CD14-positive monocyte (primary cell): ENCODE measurements around the gene FAM83B. TPM values are rescaled to one million over a fixed set of nuclear protein-coding genes. Genes with fewer than 3 reads are reported as not detected.

Experiments
- DNase-seq, 3 donors: peaks; one replicate each; pipeline ENCODE4 v3.0.0-alpha.2; 2011 to 2022
- H2AFZ ChIP-seq: 2 replicates; pipeline ENCODE4 v1.6.0; 2012; ENCODE audit warnings: mild to moderate bottlenecking, low read depth, low read length, inconsistent platforms; ENCODE audit not compliant: insufficient read depth, poor library complexity, severe bottlenecking
- H3K27ac ChIP-seq, 2 donors: 1 replicate in 1 of 2; 2 replicates in 1 of 2; pipeline ENCODE4 v1.5.1; 2012 to 2013; ENCODE audit warnings: low read length in 2 of 2, control low read depth in 1 of 2, inconsistent platforms in 1 of 2, low read depth in 1 of 2, mild to moderate bottlenecking in 1 of 2
- H3K27me3 ChIP-seq, 2 donors: one replicate each; pipeline versions ENCODE4 v1.6.0 to v1.6.1; 2011 to 2013; ENCODE audit warnings: low read length in 2 of 2; ENCODE audit not compliant: control insufficient read depth in 2 of 2, insufficient read depth in 2 of 2
- H3K36me3 ChIP-seq, 2 donors: replicated peaks in 1 of 2; 1 replicate in 1 of 2; 2 replicates in 1 of 2; pipeline versions ENCODE4 v1.5.1 to v1.6.1; 2012 to 2013; ENCODE audit warnings: low read length in 2 of 2, control low read depth in 1 of 2, inconsistent platforms in 1 of 2, mild to moderate bottlenecking in 1 of 2; ENCODE audit not compliant: insufficient read depth in 2 of 2, control insufficient read depth in 1 of 2
- H3K4me1 ChIP-seq, 2 donors: 1 replicate in 1 of 2; 2 replicates in 1 of 2; pipeline versions ENCODE4 v1.5.1 to v1.6.1; 2012 to 2013; ENCODE audit warnings: low read length in 2 of 2, control low read depth in 1 of 2, inconsistent platforms in 1 of 2, mild to moderate bottlenecking in 1 of 2, moderate library complexity in 1 of 2; ENCODE audit not compliant: insufficient read depth in 2 of 2, control insufficient read depth in 1 of 2
- H3K4me2 ChIP-seq: replicated peaks from 2 replicates; pipeline ENCODE3; 2012; ENCODE audit warnings: low read length, moderate library complexity, mild to moderate bottlenecking; ENCODE audit not compliant: poor library complexity, severe bottlenecking; ENCODE audit errors: extremely low read depth
- H3K4me3 ChIP-seq, 3 experiments: fragments of 200-600 bp in 1 of 3; sonication (generic) in 1 of 3; replicated peaks in 1 of 3; 1 replicate in 2 of 3; 2 replicates in 1 of 3; pipeline ENCODE4 v1.5.1; 2011 to 2013; ENCODE audit warnings: low read length in 3 of 3, mild to moderate bottlenecking in 3 of 3, control low read depth in 2 of 3, low read depth in 2 of 3, inconsistent platforms in 1 of 3, moderate library complexity in 1 of 3
- H3K79me2 ChIP-seq: 2 replicates; pipeline ENCODE4 v1.6.0; 2012; ENCODE audit warnings: mild to moderate bottlenecking, control low read depth, inconsistent platforms, low read length, moderate library complexity; ENCODE audit not compliant: insufficient read depth
- H3K9ac ChIP-seq: 2 replicates; pipeline ENCODE4 v1.6.0; 2017; ENCODE audit warnings: low read length, mild to moderate bottlenecking; ENCODE audit not compliant: insufficient read depth, poor library complexity, severe bottlenecking
- H3K9me3 ChIP-seq, 2 donors: replicated peaks in 1 of 2; 1 replicate in 1 of 2; 2 replicates in 1 of 2; pipeline versions ENCODE4 v1.5.1 to v1.6.1; 2012 to 2013; ENCODE audit warnings: low read length in 2 of 2, control low read depth in 1 of 2; ENCODE audit not compliant: control insufficient read depth in 1 of 2, insufficient read depth in 1 of 2
- H4K20me1 ChIP-seq: 2 replicates; pipeline ENCODE4 v1.6.0; 2012; ENCODE audit warnings: mild to moderate bottlenecking, low read length, control low read depth, moderate library complexity; ENCODE audit not compliant: insufficient read depth
- H3K27ac Mint-ChIP-seq, 7 donors: one replicate each; pipeline ENCODE4 v1.8.0; 2020; ENCODE audit warnings: mild to moderate bottlenecking in 7 of 7, mixed read lengths in 7 of 7, moderate library complexity in 6 of 7, inconsistent platforms in 2 of 7
- H3K27me3 Mint-ChIP-seq, 3 donors: one replicate each; pipeline ENCODE4 v1.8.0; 2021 to 2022; ENCODE audit warnings: low read depth in 3 of 3, mild to moderate bottlenecking in 3 of 3, mixed read lengths in 3 of 3, moderate library complexity in 3 of 3, inconsistent platforms in 1 of 3
- H3K36me3 Mint-ChIP-seq, 2 donors: one replicate each; pipeline ENCODE4 v1.8.0; 2020; ENCODE audit warnings: mixed read lengths in 2 of 2, inconsistent platforms in 1 of 2, mild to moderate bottlenecking in 1 of 2
- H3K4me1 Mint-ChIP-seq: one replicate; pipeline ENCODE4 v1.8.0; 2020; ENCODE audit warnings: mild to moderate bottlenecking, mixed read lengths
- H3K4me3 Mint-ChIP-seq, 2 donors: one replicate each; pipeline ENCODE4 v1.8.0; 2020; ENCODE audit warnings: mild to moderate bottlenecking in 2 of 2, mixed read lengths in 2 of 2, moderate library complexity in 1 of 2
- H3K9me3 Mint-ChIP-seq, 7 donors: one replicate each; pipeline ENCODE4 v1.8.0; 2020 to 2022; ENCODE audit warnings: mixed read lengths in 7 of 7, mild to moderate bottlenecking in 6 of 7, moderate library complexity in 6 of 7, inconsistent platforms in 2 of 7
- CTCF ChIP-seq: fragments of 200-600 bp; IDR thresholded peaks from one replicate; pipeline ENCODE4 v1.8.0; 2022; ENCODE audit warnings: antibody characterized with exemption, mild to moderate bottlenecking
- WGBS: methylation state at CpG from one replicate; pipeline ENCODE4 v1.1.5; 2013; ENCODE audit warnings: missing lambda C conversion rate; ENCODE audit not compliant: insufficient coverage; 5-methylcytosine and 5-hydroxymethylcytosine counted together
- intact Hi-C, 2 donors: fragments of 100-400 bp; cut with micrococcal nuclease; formaldehyde crosslinking; loops; one replicate each; pipeline versions ENCODE4 v1.15.0 to v1.15.1; 2023
- polyA plus RNA-seq, 3 donors: library from polyadenylated mRNA; depleted of rRNA in 1 of 3; unstranded in 2 of 3; stranded (reverse) in 1 of 3; fragments of 300-500 nt in 2 of 3; fragments of >200 nt in 1 of 3; fragmentation: Illumina TruSeq in 2 of 3; gene quantifications; 1 replicate in 2 of 3; 2 replicates in 1 of 3; pipeline ENCODE4 v1.2.3, GENCODE V29; 2012 to 2021

FAM83B gene
- polyA plus RNA-seq, 3 donors: not detected

GRCh38 chr6:54988576-54988975 lies 142.0 kb downstream of the FAM83B start:
- H3K36me3 ChIP-seq: no peaks in the 10 kb centered on the region
- Mint-ChIP-seq H3K4me3 (no peak overlapping the region), H3K27me3 (peaks cover 0 to 2% (median 0%) of the 10 kb centered on the region in 3 donors), H3K4me1 (no peaks in the 10 kb centered on the region), H3K36me3 (no peaks in the 10 kb centered on the region), H3K9me3 (peaks cover 4 to 14% (median 7%) of the 10 kb centered on the region in 7 donors), H3K27ac (no peak overlapping the region)
- intact Hi-C loops: no loop called here
- H3K27ac ChIP-seq: no peak overlapping the region
- no peaks in the 10 kb centered on the region for H3K27me3 ChIP-seq
- DNase-seq: no peak
- no peaks in the 10 kb centered on the region for H3K79me2 ChIP-seq
- H3K9ac ChIP-seq: no peak overlapping the region
- H3K4me1 ChIP-seq: no peaks in the 10 kb centered on the region
- H2AFZ ChIP-seq: no peak overlapping the region
- H3K4me3 ChIP-seq: no peak overlapping the region
- H4K20me1 ChIP-seq: no peaks in the 10 kb centered on the region
- H3K4me2 ChIP-seq: no peak overlapping the region
- TF ChIP-seq CTCF: no peak
- H3K9me3 ChIP-seq: peaks cover 0 to 3% of the 10 kb centered on the region in 2 donors

- peaks cover 0 to 3% of the 10 kb centered on the region in 2 donors for H3K9me3 ChIP-seq
- H3K79me2 ChIP-seq: no peaks in the 10 kb centered on the region
- no peak overlapping the region for H3K4me3 ChIP-seq
- no peak for TF ChIP-seq CTCF
- H3K9ac ChIP-seq: no peak overlapping the region
- H3K27me3 ChIP-seq: no peaks in the 10 kb centered on the region
- H3K27ac Mint-ChIP-seq: no peak overlapping the region
- no peak overlapping the region for H2AFZ ChIP-seq
- H4K20me1 ChIP-seq: no peaks in the 10 kb centered on the region
- no peaks in the 10 kb centered on the region for H3K36me3 ChIP-seq
- no peak overlapping the region for H3K4me2 ChIP-seq
- WGBS: no CpG with 5 or more reads among the region's 3 CpGs
- H3K4me3 Mint-ChIP-seq: no peak overlapping the region
- H3K4me1 ChIP-seq: no peaks in the 10 kb centered on the region
- H3K4me1 Mint-ChIP-seq: no peaks in the 10 kb centered on the region
- no peaks in the 10 kb centered on the region for H3K36me3 Mint-ChIP-seq
- intact Hi-C loops: no loop called here
- peaks cover 0 to 2% (median 0%) of the 10 kb centered on the region in 3 donors for H3K27me3 Mint-ChIP-seq
- peaks cover 5 to 16% (median 8%) of the 10 kb centered on the region in 7 donors for H3K9me3 Mint-ChIP-seq
- H3K27ac ChIP-seq: no peak overlapping the region
- no peak for DNase-seq
These were observed 143.4 kb downstream of the FAM83B start for GRCh38 chr6:54990001-54990400.
